Stimulated activated CD8-positive, alpha-beta memory T cell treated with anti-CD3 and anti-CD28 coated beads, Interleukin-4, amount 100 ng/mL, for 24 hours (primary cell): Measurements from ENCODE around the gene NPR3.
A peak's percentile ranks its signal among the peaks of the same experiment; 100 is the strongest.

ENCODE experiments used
- DNase-seq: peaks from one replicate; pipeline ENCODE4 v3.0.0-alpha.2; 2020; ENCODE audit warnings: low read depth

Gene NPR3, protein sequence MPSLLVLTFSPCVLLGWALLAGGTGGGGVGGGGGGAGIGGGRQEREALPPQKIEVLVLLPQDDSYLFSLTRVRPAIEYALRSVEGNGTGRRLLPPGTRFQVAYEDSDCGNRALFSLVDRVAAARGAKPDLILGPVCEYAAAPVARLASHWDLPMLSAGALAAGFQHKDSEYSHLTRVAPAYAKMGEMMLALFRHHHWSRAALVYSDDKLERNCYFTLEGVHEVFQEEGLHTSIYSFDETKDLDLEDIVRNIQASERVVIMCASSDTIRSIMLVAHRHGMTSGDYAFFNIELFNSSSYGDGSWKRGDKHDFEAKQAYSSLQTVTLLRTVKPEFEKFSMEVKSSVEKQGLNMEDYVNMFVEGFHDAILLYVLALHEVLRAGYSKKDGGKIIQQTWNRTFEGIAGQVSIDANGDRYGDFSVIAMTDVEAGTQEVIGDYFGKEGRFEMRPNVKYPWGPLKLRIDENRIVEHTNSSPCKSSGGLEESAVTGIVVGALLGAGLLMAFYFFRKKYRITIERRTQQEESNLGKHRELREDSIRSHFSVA

GRCh38 chr5:32710550-32711361, at the start of gene NPR3:
Gene NPR3 (plus strand): TSS chr5:32711321. CDS start chr5:32711777, 456 bp downstream.
- DNase-seq, result no peak

DNA sequence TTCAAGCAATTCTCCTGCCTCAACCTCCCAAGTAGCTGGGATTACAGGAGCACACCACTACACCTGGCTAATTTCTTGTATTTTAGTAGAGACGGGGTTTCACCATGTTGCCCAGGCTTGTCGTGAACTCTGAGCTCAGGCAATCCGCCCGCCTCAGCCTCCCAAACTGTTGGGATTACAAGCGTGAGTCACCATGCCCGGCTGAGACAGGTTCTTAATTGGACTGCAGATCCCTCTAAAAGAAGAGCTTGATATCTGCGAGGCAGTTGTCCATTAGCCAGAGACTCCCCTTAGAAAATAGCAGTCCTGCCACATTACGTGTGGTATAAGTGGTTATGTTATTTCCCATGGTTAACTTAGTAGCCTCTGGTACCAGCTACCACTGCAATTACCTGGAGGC, 46.6 kb upstream of the NPR3 start:
- DNase-seq, result no peak

- DNase-seq, result no peak
Measured at GRCh38 chr5:32668552-32668951, 42.6 kb upstream of the NPR3 start.

DNA sequence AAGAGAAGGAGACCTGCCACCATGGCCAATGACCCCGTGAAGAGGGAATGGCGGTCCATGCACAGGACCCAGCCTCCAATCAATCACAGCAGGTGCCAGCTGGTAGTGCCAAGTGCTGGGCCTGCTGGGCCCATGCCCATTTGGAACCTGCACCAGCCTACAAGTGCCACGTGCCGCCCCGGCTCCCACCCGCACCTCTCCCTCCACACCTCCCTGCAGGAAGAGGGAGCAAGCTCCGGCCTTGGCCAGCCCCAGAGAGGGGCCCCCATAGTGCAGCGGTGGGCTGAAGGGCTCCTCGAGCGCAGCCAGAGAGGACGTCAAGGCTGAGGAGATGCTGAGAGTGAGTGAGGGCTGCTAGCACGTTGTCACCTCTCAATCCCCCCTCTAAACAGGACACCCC, 37.8 kb upstream of the NPR3 start:
- no peak for DNase-seq

DNA sequence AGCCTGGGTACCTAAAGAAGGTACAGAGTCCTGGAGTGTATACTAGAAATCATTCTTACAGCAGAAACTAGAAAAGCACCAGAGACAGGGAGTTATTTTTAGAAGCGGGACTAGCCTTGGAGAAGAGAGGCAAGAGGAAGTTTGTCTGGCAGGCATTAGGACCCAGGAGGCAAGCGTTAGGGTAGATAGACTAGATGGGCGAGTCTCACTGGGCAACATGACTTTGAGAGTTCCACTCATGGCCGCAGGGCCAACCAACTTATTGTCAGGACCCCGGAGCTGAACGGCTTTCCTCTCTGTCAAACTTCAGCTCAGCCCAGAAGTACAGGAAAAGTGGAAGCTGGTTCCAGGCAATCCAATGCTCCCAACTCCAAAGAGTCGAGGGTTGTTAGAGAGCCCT, 34.1 kb upstream of the NPR3 start:
- DNase-seq, result no peak

- no peak for DNase-seq
Measured at GRCh38 chr5:32678472-32678871, 32.6 kb upstream of the NPR3 start.

- no peak for DNase-seq
Measured at GRCh38 chr5:32679218-32679617, 31.9 kb upstream of the NPR3 start.

DNA sequence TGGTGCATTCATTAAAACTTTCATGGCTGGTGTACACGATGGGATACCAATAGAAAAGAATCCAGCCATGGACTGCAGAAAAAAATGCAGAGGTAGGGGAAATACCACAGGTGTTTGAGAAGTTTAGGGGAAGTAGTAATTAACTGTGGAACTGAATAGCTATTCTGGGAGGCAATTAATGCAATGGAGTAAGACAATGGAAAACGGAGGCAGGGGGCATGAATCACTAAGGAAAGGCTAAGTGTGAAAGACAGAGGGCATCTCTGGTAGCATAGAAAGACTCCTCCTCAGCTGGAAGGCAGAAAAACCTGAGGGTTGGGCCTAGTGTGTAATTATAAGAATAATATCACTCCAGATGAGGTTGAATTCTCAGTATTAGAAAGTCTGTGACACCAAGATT, 30.9 kb upstream of the NPR3 start:
- no peak for DNase-seq

- no peak for DNase-seq
Measured at GRCh38 chr5:32683125-32683524, 28.0 kb upstream of the NPR3 start.

- DNase-seq, result no peak
Measured at GRCh38 chr5:32684260-32684659, 26.9 kb upstream of the NPR3 start.

GRCh38 chr5:32686799-32687498, 24.2 kb upstream of the NPR3 start:
- DNase-seq, result no peak

- no peak for DNase-seq
Measured at GRCh38 chr5:32687499-32687831, 23.7 kb upstream of the NPR3 start.

DNA sequence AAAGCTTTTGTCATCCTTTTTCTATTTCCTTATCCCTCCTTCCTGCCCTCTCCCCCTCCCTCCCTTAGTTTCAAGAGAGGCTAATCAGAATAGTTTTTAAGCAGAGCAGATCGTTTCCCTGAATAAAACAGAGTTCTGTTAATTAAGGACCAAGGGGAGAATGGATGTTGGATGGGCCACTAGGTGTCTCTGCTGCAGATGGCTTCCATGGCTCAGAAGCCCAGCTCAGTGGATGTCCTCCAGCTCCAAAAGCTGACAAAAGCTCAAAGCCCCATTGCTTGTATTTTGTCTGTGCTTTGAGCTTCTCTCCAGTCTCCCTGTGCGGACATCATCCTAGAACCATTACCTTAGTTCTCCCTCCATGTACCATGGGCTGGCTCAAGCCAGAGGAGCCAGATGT, 21.0 kb upstream of the NPR3 start:
- DNase-seq, result no peak

DNA sequence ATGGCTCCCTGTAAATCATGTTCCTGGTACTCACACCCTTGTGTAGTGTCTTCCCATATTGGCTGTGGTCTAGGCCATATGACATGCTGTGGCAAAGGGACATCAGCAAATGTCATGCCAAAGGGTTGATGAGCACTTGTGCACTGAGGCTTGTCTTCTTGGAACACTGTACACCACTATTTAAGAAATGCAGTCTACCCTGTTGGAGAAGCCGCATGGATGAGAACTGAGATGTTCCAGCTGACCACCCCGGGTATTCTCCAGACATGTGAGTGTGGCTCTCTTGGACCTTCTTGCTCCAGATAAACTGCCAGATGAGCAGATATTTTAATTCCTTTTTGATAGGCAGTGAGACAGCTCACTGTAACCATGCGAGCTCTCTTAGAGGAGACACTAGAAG, 20.5 kb upstream of the NPR3 start:
- no peak for DNase-seq

DNA sequence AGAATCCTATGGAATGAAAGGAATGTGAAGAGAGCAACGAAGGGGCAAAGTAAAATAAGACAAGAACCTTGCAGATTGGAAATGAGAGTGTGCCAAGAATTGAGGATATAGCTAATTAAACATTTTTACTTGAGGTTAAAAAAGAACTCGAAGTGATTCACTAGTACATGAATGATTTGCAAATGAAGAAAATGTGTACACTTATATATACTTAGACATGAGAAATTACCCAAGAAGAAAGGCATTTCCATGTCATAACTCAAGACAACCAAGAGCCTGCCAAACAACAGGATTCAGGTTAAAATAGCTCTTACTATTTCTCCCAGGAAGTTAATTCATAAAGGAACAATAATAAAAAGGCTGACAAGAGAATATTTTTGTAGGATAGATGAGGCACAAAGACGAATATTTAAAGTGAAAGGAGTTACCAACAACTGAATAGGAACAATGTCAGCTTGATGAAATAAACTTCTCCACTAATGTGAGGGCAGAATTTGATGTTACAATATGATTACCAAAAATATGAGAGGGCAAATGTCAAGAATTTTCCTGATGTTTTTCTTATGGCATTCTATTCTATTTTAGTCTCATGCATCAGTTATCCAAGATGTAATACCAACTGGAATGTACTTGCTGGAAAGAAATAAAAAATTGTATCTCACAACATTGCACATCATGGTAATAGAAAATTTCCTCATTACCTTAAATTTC, 18.9 kb upstream of the NPR3 start:
- no peak for DNase-seq

GRCh38 chr5:32703957-32704356, 7.2 kb upstream of the NPR3 start:
- DNase-seq, result no peak

DNA sequence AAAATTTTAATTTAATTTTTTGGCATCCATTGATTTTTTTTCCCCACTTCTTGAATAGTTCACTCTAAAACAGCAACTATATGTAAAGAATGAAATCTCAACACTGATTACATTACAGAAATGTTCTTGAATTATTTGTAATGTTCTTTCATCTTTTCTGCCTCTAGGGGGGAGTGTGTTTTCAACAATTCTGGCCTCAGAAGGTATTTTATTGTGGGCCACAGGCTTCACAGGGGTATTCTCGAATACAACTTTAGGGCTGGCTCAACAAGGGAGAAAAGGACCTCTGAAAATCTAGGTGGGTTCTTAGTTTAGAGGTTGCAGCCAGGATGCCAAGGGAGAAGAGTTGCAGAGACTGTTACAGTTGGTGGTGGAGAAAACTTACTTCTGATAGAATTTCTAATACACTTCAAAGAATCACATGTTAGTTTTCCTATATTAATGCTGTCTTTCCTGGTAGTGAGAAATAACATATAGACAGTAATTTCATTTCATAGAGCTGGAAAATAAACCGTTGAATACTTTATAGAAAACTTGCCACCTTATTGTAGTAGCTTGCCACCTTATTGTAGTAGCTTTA, 3.6 kb upstream of the NPR3 start:
- no peak for DNase-seq

DNA sequence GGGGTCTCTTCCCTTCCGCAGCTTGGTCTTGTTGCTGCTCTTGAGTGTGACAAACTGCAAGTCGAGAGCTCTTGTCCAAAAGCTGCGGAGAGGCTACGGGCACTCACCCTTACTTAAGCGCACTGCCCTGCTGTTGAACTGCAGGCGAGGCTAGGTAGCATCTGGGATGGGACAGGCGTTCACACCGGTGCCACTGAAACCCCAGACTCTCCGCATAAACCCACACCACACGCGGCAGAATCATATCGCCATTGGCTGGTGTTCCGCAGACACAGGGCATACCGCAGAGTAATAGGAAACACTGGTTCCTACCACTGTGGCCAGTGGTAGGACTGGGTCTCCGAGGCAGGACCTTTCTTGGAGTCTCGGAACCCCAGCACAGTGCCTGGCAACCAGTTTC, 2.2 kb upstream of the NPR3 start:
- no peak for DNase-seq

DNA sequence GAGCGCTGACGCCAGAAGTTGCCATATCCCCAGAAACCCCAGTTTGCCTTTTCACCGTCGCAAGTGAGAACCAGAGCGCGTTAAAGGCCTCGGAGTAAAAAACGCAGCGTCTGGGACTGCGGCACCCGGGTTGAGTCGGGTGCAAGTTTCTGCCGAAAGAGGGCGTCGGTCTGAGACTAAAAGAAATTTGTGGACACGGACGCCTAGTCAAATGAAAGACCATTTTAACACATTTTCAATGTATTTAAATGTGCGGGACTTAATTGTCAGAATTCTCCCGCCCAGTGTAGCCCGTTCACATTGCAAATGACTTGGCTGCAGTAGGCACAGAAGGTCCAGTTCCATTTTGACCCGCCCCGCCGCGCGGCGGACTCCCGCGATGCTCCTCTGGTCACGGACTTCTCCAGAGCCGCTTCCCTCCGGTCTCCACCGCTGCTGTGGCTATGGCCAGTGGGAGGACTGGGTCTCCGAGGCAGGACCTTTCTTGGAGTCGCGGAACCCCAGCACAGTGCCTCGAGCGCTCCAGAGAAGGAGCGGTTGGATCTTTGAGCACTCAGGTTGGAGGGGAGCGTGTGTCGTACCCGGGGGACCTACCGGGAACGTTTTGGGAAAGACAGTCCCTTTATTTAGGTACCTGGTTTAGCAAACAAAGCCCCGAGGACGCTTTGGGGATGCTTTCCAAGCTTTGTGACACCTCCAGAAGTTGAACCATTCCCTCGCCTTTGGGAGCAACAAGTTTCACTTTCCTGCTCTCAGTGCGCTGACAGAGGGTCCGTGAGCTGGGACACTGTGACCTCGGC, 1.2 kb upstream of the NPR3 start:
- DNase-seq, result peak; percentile 20

DNA sequence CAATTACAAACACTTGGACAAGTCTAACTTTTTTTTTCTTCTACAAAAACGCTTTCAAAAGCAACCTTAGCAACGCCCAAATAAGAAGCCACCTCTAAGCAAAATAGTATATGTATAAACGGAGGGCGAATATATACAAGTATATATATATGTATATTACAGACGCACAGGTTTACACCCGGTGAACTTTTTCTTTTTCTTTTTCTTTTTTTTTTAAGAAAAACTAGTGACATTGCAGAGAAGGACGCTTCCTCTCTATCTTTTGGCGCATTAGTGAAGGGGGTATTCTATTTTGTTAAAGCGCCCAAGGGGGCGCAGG, 200 bp downstream of the NPR3 start:
- no peak for DNase-seq
